ENCODE data around the gene ATXN7L3. TPM values are rescaled to one million over a fixed set of nuclear protein-coding genes. Genes with fewer than 3 reads are reported as not detected.
A peak's percentile ranks its signal among the peaks of the same experiment; 100 is the strongest.
"Not testable (repeated sequence)": the region's sequence is repeated elsewhere in the genome, so short reads cannot be mapped to it uniquely, and the experiment has no call there.

Gene ATXN7L3, protein sequence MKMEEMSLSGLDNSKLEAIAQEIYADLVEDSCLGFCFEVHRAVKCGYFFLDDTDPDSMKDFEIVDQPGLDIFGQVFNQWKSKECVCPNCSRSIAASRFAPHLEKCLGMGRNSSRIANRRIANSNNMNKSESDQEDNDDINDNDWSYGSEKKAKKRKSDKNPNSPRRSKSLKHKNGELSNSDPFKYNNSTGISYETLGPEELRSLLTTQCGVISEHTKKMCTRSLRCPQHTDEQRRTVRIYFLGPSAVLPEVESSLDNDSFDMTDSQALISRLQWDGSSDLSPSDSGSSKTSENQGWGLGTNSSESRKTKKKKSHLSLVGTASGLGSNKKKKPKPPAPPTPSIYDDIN
- total RNA-seq, result 10 to 100 TPM; 45.8 to 72.0 TPM

DNA sequence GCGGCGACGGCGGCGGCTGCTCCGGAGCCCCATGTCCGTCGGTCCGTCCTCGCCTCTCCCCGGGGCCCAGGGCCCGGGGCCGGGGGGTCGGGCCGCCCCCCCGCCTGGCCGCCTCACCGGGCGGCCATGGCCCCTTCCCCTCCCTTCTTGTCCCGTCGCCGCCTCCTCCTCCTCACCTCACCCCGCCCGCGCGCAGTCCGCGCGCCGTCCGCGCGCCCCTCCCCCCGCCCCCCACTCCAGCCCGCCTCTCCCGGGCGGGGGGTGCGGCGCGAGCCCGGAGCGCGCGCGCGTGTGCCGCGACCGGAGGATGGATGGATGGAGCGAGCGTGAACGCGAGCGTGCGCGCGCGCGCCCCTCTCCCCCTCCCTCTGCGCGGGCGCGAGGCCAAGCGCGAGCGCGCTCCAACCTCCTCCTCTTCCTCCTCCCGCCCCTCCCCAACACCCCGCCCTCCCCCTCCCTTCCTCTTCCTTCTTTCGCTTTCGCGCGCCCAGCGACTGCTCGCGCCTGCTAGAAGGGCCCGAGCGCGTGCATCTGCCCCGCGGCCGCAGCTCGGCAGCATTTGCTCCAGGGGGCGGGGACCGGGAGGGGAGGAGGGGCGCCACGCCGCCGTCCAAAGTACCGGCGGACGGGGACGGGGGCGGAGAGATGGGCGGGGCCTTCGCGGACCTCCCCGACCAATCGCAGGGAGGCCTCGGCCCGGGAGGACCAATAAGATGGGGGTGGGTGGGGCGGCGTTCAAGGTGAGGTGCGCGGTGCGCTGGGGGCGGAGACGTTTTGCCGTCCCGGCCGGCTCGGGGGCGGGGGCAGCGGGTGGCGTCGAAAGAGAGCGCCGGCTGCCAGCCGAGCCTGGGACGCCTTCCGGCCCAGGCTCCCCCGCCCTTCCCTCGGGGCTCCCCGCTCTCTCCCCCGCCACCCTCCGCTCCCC lies at the start of gene ATXN7L3:
ATXN7L3 (minus strand) TSS at position 332 of the 925 bp plus-strand sequence. CDS start 1,814 bp downstream, outside the sequence.
- Histone ChIP-seq H3K27me3 (replicated peaks; ENCODE audit: insufficient read depth) (no peaks in the 10 kb centered on the region), H3K36me3 (peaks cover 1 to 4% of the 10 kb centered on the region in 2 donors), H3K4me1 (replicated peaks) (peaks cover 4% of the 10 kb centered on the region), H3K9me3 (no peaks in the 10 kb centered on the region), H3K4me3 (peak within 1 kb of the TSS; percentile 85 to 98), H3K27ac (peak within 1 kb of the TSS; percentile 98 to 100)
- under 1% methylated on average over 84 of the region's 126 CpGs for WGBS
- TF ChIP-seq POLR2AphosphoS5 (IDR thresholded peaks at IDR 0.05) (peak; percentile 60), POLR2A (IDR thresholded peaks at IDR 0.05) (peak; percentile 16)
- TF ChIP-seq, protein P1, sequence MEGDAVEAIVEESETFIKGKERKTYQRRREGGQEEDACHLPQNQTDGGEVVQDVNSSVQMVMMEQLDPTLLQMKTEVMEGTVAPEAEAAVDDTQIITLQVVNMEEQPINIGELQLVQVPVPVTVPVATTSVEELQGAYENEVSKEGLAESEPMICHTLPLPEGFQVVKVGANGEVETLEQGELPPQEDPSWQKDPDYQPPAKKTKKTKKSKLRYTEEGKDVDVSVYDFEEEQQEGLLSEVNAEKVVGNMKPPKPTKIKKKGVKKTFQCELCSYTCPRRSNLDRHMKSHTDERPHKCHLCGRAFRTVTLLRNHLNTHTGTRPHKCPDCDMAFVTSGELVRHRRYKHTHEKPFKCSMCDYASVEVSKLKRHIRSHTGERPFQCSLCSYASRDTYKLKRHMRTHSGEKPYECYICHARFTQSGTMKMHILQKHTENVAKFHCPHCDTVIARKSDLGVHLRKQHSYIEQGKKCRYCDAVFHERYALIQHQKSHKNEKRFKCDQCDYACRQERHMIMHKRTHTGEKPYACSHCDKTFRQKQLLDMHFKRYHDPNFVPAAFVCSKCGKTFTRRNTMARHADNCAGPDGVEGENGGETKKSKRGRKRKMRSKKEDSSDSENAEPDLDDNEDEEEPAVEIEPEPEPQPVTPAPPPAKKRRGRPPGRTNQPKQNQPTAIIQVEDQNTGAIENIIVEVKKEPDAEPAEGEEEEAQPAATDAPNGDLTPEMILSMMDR (IDR thresholded peaks at IDR 0.05), result no peak
- intact Hi-C loops (cut with DNase I), result no loop called here
- DNase-seq (ENCODE audit: low spot score), result peak; percentile 99

DNA sequence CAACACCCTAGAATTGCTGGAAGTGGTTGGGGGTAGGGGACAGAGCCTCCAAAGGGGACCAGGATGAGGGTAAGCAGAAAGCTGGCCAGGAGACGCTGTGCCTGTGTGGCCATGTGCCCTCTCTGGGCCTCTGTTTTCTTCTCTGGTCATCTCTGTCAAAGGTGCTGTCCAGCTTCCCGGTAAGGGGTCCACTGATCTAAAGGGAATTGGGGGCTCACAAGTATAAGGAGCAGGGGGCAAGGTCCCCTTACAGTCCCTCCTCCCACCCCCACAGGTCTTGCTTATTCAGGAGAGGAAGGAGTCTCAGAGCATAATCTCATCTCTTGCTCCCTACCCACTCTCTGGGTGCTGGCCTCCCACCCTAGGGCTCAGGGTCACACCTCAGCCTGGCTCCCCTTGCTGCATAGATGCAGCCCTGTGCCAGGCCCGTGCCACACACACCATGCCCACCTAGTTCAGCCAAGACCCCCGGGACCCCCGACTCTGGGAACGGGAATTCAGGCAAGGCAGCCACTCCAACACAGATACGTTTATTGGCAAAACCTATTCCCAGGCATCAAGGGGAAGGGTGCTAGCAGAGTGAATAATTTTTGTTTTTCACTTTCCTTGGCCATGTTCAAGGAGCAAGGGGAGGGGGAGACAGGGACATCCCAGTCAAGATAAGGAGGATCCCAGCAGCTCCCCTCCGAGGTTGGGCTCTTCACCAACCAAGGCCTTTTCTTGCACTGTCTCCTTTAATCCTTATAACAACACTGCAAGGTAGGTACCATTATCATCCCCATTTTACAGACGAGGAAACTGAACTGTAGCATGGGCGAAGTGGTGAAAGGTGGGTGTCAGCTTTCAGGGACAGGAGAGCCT lies 48.4 kb upstream of the ATXN7L3 start:
- intact Hi-C loops (cut with DNase I), result no loop called here
- Histone ChIP-seq H3K4me1 (replicated peaks) (no peaks in the 10 kb centered on the region), H3K36me3 (no peaks in the 10 kb centered on the region), H3K27me3 (replicated peaks; ENCODE audit: insufficient read depth) (no peaks in the 10 kb centered on the region), H3K27ac (no peak overlapping the region), H3K4me3 (no peak overlapping the region), H3K9me3 (no peaks in the 10 kb centered on the region)
- no peak for TF ChIP-seq POLR2A (IDR thresholded peaks at IDR 0.05)
- TF ChIP-seq, protein P1 (IDR thresholded peaks at IDR 0.05), result no peak
- TF ChIP-seq POLR2AphosphoS5 (IDR thresholded peaks at IDR 0.05), result no peak
- WGBS, result 88% methylated on average over 9 of the region's 10 CpGs
- DNase-seq (ENCODE audit: low spot score), result no peak

DNA sequence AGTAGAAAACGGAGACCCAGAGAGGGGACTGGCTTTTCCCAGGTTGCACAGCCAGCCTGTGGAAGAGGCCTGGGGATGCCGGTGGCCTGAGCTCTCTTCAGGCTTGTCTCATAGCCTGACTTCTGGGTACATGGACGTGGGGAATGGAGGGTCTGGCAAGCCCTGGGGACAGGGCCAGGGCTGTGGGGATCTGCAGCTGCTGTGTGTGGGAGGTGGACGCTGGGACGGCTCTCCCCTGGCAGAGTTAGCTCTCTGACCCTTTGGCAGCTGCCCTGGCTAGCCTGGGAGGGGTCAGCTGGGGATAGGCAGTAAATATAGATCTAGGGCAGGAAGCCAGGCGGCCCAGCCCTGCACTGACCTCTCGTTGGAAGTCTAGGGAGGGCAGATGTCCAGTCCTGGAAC lies 47.8 kb upstream of the ATXN7L3 start:
- H3K27ac ChIP-seq, result no peak overlapping the region
- no peak overlapping the region for H3K4me3 ChIP-seq
- intact Hi-C loops (cut with DNase I), result no loop called here
- 68% methylated on average over 7 of the region's 7 CpGs for WGBS
- H3K9me3 ChIP-seq, result no peaks in the 10 kb centered on the region
- no peaks in the 10 kb centered on the region for H3K27me3 ChIP-seq (replicated peaks; ENCODE audit: insufficient read depth)
- TF ChIP-seq, protein P1 (IDR thresholded peaks at IDR 0.05), result no peak
- TF ChIP-seq POLR2A (IDR thresholded peaks at IDR 0.05) (no peak), POLR2AphosphoS5 (IDR thresholded peaks at IDR 0.05) (no peak)
- H3K36me3 ChIP-seq, result no peaks in the 10 kb centered on the region
- H3K4me1 ChIP-seq (replicated peaks), result no peaks in the 10 kb centered on the region
- DNase-seq (ENCODE audit: low spot score), result no peak

DNA sequence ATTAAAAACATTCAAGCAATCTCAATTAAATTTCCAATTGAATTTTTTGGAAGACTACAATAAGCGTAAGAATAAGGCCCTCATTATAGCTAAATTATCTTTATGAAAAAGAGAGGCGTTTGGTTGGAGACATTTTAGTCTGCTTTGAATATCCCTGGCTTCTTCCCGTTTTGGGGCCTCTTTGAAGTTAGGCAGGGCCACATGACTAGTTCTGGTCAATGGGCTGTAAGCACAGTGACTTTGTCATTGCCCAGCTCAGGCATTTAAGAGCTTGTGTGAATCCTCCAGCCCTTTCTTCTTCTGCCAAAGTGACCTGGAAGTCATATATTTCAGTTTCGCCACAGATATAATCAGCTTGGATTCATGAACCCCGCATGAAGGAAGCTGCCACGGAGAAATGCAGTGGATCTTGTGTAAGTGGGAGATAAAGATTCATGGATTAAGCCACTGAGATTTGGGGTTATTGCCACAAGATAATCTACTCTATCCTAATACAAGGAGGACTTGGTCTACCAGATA lies 41.5 kb upstream of the ATXN7L3 start:
- Histone ChIP-seq H3K4me1 (replicated peaks) (no peaks in the 10 kb centered on the region), H3K27me3 (replicated peaks; ENCODE audit: insufficient read depth) (no peaks in the 10 kb centered on the region), H3K4me3 (no peak overlapping the region), H3K36me3 (no peaks in the 10 kb centered on the region), H3K9me3 (no peaks in the 10 kb centered on the region), H3K27ac (no peak overlapping the region)
- TF ChIP-seq, protein P1 (IDR thresholded peaks at IDR 0.05), result no peak
- TF ChIP-seq POLR2A (IDR thresholded peaks at IDR 0.05) (no peak), POLR2AphosphoS5 (IDR thresholded peaks at IDR 0.05) (no peak)
- intact Hi-C loops (cut with DNase I), result no loop called here
- WGBS, result 39% methylated on average over 6 of the region's 6 CpGs
- no peak for DNase-seq (ENCODE audit: low spot score)

DNA sequence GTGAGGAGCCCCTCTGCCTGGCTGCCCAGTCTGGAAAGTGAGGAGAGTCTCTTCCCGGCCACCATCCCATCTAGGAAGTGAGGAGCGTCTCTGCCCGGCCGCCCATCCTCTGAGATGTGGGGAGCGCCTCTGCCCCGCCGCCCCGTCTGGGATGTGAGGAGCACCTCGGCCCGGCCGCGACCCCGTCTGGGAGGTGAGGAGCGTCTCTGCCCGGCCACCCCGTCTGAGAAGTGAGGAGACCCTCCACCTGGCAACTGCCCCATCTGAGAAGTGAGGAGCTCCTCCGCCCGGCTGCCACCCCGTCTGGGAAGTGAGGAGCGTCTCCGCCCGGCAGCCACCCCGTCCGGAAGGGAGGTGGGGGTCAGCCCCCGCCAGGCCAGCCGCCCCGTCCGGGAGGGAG lies 38.2 kb upstream of the ATXN7L3 start:
- 85% methylated on average over 27 of the region's 28 CpGs for WGBS
- H3K27me3 ChIP-seq (replicated peaks; ENCODE audit: insufficient read depth); H3K27ac ChIP-seq; H3K4me3 ChIP-seq; intact Hi-C loops (cut with DNase I); DNase-seq (ENCODE audit: low spot score); H3K4me1 ChIP-seq (replicated peaks); H3K36me3 ChIP-seq; H3K9me3 ChIP-seq: not testable (repeated sequence)

Measured in prostate gland (tissue), 2 donors.